Adrenal gland (tissue), 5 donors: ENCODE measurements around the gene PDIA2.

Experiments
- CTCF ChIP-seq, 6 experiments: fragments of 450-650 bp in 4 of 6; fragments of 200-600 bp in 2 of 6; sonication (generic) in 1 of 6; IDR thresholded peaks; 1 replicate in 5 of 6; 2 replicates in 1 of 6; pipeline versions ENCODE4 v1.5.1 to v1.8.0; 2016 to 2021; ENCODE audit warnings: antibody characterized with exemption in 6 of 6, mild to moderate bottlenecking in 2 of 6, moderate library complexity in 1 of 6
- POLR2A ChIP-seq, 2 donors: fragments of 450-650 bp; IDR thresholded peaks; one replicate each; pipeline ENCODE4 v1.6.1; 2017; ENCODE audit warnings: antibody characterized with exemption in 2 of 2, mild to moderate bottlenecking in 2 of 2, moderate library complexity in 1 of 2
- donor health status: DM: no; HTN: no; CAD: no.

- no peak for TF ChIP-seq POLR2A (IDR thresholded peaks at IDR 0.05)
- TF ChIP-seq CTCF (IDR thresholded peaks at IDR 0.05), result no peak
Measured at GRCh38 chr16:305916-306626, 23.1 kb downstream of the PDIA2 start.
